ENCODE results near the gene MAST3.

The MAST3 gene

GRCh38 chr19:18193388-18194180, 96.0 kb downstream of the MAST3 start:
- DNase-seq, result no peak

- no peak for DNase-seq
Measured at GRCh38 chr19:18194181-18194530, 96.6 kb downstream of the MAST3 start.

GRCh38 chr19:18194554-18195238, 97.1 kb downstream of the MAST3 start:
- DNase-seq, result no peak

GRCh38 chr19:18196511-18196845, 98.9 kb downstream of the MAST3 start:
- no peak for DNase-seq

GRCh38 chr19:18197306-18197705, 99.7 kb downstream of the MAST3 start:
- no peak for DNase-seq

GRCh38 chr19:18197941-18198340, 100.4 kb downstream of the MAST3 start:
- no peak for DNase-seq

GRCh38 chr19:18198374-18198773, 100.8 kb downstream of the MAST3 start:
- DNase-seq, result no peak

Data from COR-L47 (cell line).